Measurements from ENCODE around the gene RFXANK.

DNA sequence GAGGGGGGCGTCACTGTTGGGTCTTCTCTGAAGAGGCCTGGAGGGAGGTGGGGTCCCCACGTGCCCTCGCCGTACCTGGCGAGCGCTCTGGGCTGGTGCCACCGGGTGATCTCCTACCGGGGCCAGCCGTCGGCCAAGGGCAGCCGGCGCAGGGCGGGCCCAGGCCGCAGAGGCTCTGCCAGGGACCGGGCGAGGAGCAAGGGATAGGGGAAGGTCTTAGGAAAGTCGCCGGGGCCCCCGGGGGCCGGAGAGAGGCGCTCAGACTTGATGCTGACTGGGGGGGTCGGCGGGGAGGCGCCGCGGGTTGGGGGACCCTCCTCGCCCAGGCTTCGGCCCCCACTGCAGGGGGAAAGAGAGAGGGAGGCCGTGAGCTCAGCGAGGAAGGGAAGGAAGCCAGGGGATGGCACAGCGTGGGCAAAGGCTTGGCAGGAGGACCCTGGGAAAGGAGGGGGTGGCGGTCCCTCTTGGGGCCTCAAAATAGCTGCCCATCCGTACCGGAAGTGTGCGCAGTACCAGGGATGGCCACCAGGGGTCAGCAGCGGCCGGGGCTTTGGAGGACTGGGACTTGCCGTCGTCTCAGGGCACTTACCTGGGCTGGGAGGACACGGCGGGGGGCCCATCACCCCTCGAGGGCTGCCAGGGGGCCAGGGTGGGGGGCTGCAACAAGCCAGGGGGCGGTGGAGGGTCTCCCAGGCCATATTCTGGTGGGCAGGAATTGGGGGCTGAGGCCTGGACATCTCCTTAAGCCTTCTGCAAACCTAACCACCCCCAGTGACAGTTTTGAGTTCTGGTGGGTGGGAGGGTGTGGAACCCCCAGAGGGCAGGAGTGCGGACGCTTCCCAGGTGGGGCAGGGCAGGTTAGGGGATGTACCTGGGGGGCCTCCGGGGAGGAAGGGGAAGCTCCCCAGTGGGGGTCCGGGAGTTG lies 46.1 kb upstream of the RFXANK start:
- TF ChIP-seq, protein P1, sequence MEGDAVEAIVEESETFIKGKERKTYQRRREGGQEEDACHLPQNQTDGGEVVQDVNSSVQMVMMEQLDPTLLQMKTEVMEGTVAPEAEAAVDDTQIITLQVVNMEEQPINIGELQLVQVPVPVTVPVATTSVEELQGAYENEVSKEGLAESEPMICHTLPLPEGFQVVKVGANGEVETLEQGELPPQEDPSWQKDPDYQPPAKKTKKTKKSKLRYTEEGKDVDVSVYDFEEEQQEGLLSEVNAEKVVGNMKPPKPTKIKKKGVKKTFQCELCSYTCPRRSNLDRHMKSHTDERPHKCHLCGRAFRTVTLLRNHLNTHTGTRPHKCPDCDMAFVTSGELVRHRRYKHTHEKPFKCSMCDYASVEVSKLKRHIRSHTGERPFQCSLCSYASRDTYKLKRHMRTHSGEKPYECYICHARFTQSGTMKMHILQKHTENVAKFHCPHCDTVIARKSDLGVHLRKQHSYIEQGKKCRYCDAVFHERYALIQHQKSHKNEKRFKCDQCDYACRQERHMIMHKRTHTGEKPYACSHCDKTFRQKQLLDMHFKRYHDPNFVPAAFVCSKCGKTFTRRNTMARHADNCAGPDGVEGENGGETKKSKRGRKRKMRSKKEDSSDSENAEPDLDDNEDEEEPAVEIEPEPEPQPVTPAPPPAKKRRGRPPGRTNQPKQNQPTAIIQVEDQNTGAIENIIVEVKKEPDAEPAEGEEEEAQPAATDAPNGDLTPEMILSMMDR (IDR thresholded peaks at IDR 0.05; ENCODE audit: low read depth, low read length, missing input control), result peak; percentile 93
- TF ChIP-seq YY1 (IDR thresholded peaks at IDR 0.05) (no peak), GABPA (IDR thresholded peaks at IDR 0.05 in 1 of 2, conservative IDR thresholded peaks at IDR 0.05 in 1 of 2) (no peak), HNF4A (conservative IDR thresholded peaks at IDR 0.05) (no peak), JUND (IDR thresholded peaks at IDR 0.05) (no peak), RXRA (IDR thresholded peaks at IDR 0.05) (no peak), RAD21 (IDR thresholded peaks at IDR 0.05) (peak; percentile 80 to 91), TAF1 (conservative IDR thresholded peaks at IDR 0.05) (no peak)
- TF ChIP-seq, protein P2, sequence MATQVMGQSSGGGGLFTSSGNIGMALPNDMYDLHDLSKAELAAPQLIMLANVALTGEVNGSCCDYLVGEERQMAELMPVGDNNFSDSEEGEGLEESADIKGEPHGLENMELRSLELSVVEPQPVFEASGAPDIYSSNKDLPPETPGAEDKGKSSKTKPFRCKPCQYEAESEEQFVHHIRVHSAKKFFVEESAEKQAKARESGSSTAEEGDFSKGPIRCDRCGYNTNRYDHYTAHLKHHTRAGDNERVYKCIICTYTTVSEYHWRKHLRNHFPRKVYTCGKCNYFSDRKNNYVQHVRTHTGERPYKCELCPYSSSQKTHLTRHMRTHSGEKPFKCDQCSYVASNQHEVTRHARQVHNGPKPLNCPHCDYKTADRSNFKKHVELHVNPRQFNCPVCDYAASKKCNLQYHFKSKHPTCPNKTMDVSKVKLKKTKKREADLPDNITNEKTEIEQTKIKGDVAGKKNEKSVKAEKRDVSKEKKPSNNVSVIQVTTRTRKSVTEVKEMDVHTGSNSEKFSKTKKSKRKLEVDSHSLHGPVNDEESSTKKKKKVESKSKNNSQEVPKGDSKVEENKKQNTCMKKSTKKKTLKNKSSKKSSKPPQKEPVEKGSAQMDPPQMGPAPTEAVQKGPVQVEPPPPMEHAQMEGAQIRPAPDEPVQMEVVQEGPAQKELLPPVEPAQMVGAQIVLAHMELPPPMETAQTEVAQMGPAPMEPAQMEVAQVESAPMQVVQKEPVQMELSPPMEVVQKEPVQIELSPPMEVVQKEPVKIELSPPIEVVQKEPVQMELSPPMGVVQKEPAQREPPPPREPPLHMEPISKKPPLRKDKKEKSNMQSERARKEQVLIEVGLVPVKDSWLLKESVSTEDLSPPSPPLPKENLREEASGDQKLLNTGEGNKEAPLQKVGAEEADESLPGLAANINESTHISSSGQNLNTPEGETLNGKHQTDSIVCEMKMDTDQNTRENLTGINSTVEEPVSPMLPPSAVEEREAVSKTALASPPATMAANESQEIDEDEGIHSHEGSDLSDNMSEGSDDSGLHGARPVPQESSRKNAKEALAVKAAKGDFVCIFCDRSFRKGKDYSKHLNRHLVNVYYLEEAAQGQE (IDR thresholded peaks at IDR 0.05), result no peak
- TF ChIP-seq, protein P3, sequence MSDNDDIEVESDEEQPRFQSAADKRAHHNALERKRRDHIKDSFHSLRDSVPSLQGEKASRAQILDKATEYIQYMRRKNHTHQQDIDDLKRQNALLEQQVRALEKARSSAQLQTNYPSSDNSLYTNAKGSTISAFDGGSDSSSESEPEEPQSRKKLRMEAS (IDR thresholded peaks at IDR 0.05), result no peak
- TF ChIP-seq, protein P4, sequence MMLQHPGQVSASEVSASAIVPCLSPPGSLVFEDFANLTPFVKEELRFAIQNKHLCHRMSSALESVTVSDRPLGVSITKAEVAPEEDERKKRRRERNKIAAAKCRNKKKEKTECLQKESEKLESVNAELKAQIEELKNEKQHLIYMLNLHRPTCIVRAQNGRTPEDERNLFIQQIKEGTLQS (IDR thresholded peaks at IDR 0.05), result no peak
- TF ChIP-seq, protein P5, sequence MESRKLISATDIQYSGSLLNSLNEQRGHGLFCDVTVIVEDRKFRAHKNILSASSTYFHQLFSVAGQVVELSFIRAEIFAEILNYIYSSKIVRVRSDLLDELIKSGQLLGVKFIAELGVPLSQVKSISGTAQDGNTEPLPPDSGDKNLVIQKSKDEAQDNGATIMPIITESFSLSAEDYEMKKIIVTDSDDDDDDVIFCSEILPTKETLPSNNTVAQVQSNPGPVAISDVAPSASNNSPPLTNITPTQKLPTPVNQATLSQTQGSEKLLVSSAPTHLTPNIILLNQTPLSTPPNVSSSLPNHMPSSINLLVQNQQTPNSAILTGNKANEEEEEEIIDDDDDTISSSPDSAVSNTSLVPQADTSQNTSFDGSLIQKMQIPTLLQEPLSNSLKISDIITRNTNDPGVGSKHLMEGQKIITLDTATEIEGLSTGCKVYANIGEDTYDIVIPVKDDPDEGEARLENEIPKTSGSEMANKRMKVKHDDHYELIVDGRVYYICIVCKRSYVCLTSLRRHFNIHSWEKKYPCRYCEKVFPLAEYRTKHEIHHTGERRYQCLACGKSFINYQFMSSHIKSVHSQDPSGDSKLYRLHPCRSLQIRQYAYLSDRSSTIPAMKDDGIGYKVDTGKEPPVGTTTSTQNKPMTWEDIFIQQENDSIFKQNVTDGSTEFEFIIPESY (IDR thresholded peaks at IDR 0.05), result no peak
